Fibroblast of pulmonary artery (primary cell): ENCODE data around the gene PGLYRP2.

Experiments
- DNase-seq: peaks from one replicate; pipeline ENCODE4 v3.0.0-alpha.2; 2010; ENCODE audit warnings: low read depth
- H3K4me3 ChIP-seq: replicated peaks from 2 replicates; pipeline ENCODE4 v1.5.1; 2011; ENCODE audit warnings: low read depth, mild to moderate bottlenecking, control low read depth, low read length, moderate library complexity
- CTCF ChIP-seq: IDR thresholded peaks from 2 replicates; pipeline ENCODE4 v1.5.1; 2011; ENCODE audit warnings: mild to moderate bottlenecking, control low read depth, low read length, inconsistent platforms; ENCODE audit errors: missing control alignments

The PGLYRP2 gene

GRCh38 chr19:15479391-15480345, at the start of gene PGLYRP2:
PGLYRP2 (minus strand) TSS chr19:15479501; CDS start chr19:15479371, 130 bp downstream.
- no peak for TF ChIP-seq CTCF
- DNase-seq: peak; percentile 14
- no peak within 1 kb of the TSS for H3K4me3 ChIP-seq

- no peak for TF ChIP-seq CTCF
- no peak overlapping the region for H3K4me3 ChIP-seq
- DNase-seq: no peak
These were observed 48.4 kb upstream of the PGLYRP2 start for GRCh38 chr19:15527705-15528104.

- TF ChIP-seq CTCF: no peak
- H3K4me3 ChIP-seq: no peak overlapping the region
- no peak for DNase-seq
These were observed 47.1 kb upstream of the PGLYRP2 start for GRCh38 chr19:15526408-15526807.

- no peak overlapping the region for H3K4me3 ChIP-seq
- TF ChIP-seq CTCF: no peak
- no peak for DNase-seq
These were observed 46.0 kb upstream of the PGLYRP2 start for GRCh38 chr19:15525291-15525690.

- no peak overlapping the region for H3K4me3 ChIP-seq
- TF ChIP-seq CTCF: no peak
- no peak for DNase-seq
These were observed 45.5 kb upstream of the PGLYRP2 start for GRCh38 chr19:15524781-15525180.

- no peak overlapping the region for H3K4me3 ChIP-seq
- no peak for DNase-seq
- no peak for TF ChIP-seq CTCF
These were observed 40.2 kb upstream of the PGLYRP2 start for GRCh38 chr19:15519433-15519976.
